OCI-LY3 (cell line): ENCODE measurements around the gene TMEM222.

Experiments used
- H2AFZ ChIP-seq: fragments of 200-600, 300-600 bp; shearing (Covaris generic); 2 replicates; pipeline ENCODE4 v1.6.0; 2014; ENCODE audit warnings: antibody characterized with exemption, low read depth, low read length
- H3K27ac ChIP-seq: fragments of 200-600, 300-600 bp; sonication (generic); 2 replicates; pipeline ENCODE4 v1.5.1; 2014; ENCODE audit warnings: mild to moderate bottlenecking, low read length, moderate library complexity, mixed read lengths
- H3K27me3 ChIP-seq: fragments of 200-600, 300-600 bp; sonication (generic); 2 replicates; pipeline ENCODE4 v1.6.1; 2014; ENCODE audit warnings: low read depth, low read length, mixed read lengths
- H3K36me3 ChIP-seq: fragments of 200-600, 300-600 bp; sonication (generic); replicated peaks from 2 replicates; pipeline ENCODE3; 2014; ENCODE audit warnings: low read depth, low read length, mixed read lengths
- H3K4me1 ChIP-seq: fragments of 300-600, 200-600 bp; sonication (generic); 2 replicates; pipeline ENCODE4 v1.6.1; 2014; ENCODE audit warnings: low read length, mixed read lengths
- H3K4me2 ChIP-seq: fragments of 200-600, 300-600 bp; sonication (generic); 2 replicates; pipeline ENCODE4 v1.6.1; 2014; ENCODE audit warnings: low read length, mixed read lengths
- H3K4me3 ChIP-seq: fragments of 300-600, 200-600 bp; sonication (generic); 2 replicates; pipeline ENCODE4 v1.5.1; 2014; ENCODE audit warnings: antibody characterized with exemption, mild to moderate bottlenecking, low read length, moderate library complexity
- H3K79me2 ChIP-seq: fragments of 300-600, 200-600 bp; shearing (Covaris generic); 2 replicates; pipeline ENCODE4 v1.6.1; 2014; ENCODE audit warnings: mild to moderate bottlenecking, low read length, mixed read lengths
- H3K9ac ChIP-seq: fragments of 300-600, 200-600 bp; shearing (Covaris generic); 2 replicates; pipeline ENCODE4 v1.6.0; 2014; ENCODE audit warnings: mild to moderate bottlenecking, low read length, moderate library complexity
- H3K9me3 ChIP-seq: fragments of 200-600, 300-600 bp; shearing (Covaris generic); 2 replicates; pipeline ENCODE4 v1.6.1; 2014; ENCODE audit warnings: low read length, mixed read lengths; ENCODE audit not compliant: insufficient read depth
- H4K20me1 ChIP-seq: fragments of 200-600, 300-600 bp; sonication (generic); 2 replicates; pipeline ENCODE4 v1.6.1; 2016; ENCODE audit warnings: low read length, mixed read lengths; ENCODE audit not compliant: insufficient read depth
- EZH2phosphoT487 ChIP-seq: fragments of 200-600 bp; shearing (Covaris generic); IDR thresholded peaks from 2 replicates; pipeline ENCODE4 v1.6.1; 2018; ENCODE audit warnings: antibody characterized with exemption, mixed run types, low read depth
- TF ChIP-seq, protein P1 (sequence below): fragments of 200-600, 300-600 bp; sonication (generic); IDR thresholded peaks from 2 replicates; pipeline ENCODE4 v1.5.1; 2014; ENCODE audit warnings: antibody characterized with exemption, low read length, low read depth

TMEM222 gene

DNA sequence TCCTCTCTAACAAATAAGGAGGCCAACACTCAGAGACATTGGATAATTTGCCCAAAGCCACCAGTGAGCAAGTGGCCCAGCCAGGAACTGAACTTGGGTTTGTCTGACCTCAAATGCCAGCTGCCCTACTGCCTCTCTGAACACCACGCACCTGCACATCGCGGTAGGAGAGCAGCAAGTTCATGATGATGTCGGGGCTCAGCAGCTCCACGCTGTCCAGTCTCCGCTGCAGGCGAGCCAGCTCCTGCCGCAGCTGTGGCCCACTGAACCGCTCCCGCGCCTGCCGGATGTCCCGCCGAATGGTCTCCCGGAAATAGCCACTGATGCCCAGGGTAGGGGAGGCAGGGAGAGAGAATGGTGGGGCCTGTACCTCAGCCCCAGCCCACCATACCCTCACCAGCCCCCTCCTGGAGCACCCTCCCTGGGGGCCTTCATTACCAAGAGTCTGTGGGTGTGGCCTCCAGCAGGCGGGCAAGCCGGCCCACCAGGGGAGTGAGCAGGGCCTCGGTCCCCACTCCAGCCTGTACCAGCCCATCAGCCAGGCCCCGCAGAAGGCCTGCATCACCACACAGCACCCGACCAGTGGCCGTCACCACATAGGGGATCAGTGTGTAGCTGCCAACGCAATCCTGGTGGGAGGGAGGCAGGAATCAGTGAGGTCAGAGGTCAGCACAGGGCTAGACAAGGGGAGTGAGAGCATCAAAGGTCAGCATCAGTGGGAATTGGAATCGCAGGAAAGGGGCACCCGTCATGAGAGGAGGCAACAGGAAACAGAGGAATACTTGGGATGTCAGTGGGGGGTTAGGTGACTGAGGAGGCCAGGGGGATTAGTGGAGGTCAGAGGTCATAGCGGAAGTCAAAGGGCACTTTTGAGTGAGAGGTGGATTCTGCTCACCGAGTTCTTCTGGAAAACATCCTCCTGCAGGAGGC lies 42.1 kb downstream of the TMEM222 start:
- Histone ChIP-seq H2AFZ (no peak overlapping the region), H3K79me2 (no peaks in the 10 kb centered on the region), H3K27me3 (peaks cover 6% of the 10 kb centered on the region; the same call in 1 of the 2 replicates), H3K9me3 (no peaks in the 10 kb centered on the region), H3K9ac (no peak overlapping the region), H3K27ac (no peak overlapping the region), H3K36me3 (no peaks in the 10 kb centered on the region), H3K4me3 (no peak overlapping the region), H3K4me1 (peaks cover 18% of the 10 kb centered on the region), H3K4me2 (no peak overlapping the region), H4K20me1 (no peaks in the 10 kb centered on the region)
- TF ChIP-seq, protein P1, sequence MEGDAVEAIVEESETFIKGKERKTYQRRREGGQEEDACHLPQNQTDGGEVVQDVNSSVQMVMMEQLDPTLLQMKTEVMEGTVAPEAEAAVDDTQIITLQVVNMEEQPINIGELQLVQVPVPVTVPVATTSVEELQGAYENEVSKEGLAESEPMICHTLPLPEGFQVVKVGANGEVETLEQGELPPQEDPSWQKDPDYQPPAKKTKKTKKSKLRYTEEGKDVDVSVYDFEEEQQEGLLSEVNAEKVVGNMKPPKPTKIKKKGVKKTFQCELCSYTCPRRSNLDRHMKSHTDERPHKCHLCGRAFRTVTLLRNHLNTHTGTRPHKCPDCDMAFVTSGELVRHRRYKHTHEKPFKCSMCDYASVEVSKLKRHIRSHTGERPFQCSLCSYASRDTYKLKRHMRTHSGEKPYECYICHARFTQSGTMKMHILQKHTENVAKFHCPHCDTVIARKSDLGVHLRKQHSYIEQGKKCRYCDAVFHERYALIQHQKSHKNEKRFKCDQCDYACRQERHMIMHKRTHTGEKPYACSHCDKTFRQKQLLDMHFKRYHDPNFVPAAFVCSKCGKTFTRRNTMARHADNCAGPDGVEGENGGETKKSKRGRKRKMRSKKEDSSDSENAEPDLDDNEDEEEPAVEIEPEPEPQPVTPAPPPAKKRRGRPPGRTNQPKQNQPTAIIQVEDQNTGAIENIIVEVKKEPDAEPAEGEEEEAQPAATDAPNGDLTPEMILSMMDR, result no peak
- TF ChIP-seq EZH2phosphoT487, result no peak

DNA sequence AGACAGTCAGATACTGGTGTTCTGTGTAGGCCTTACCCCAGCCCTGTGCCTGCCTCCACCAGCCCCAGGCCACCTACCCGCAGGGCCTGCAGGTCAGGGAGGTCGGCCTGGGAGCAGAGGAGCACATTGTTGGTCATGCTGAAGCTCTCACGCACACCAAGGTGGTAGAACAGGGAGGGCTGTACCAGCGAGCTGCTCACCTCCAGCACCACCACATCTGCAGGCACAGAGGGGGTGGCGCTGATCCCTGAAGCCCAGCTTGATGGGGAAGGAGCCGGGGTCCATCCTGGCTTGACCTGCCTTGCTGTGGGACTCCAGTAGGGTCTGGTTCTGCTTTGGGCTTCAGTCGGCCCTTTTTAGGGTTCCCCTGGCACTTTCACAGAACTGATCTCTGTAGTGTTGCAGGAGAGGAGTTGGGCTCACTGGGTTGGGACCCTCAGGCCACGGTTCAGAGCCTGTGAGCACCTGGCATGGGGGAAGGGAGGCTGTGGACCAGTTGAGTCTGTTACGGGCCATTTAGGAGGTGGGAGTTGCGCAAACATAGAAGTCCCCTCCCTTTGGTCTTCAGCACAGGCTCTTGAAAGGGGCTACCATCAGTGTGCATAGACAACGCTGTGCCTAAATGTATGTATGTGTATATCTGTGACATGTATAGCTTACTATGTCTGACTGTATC lies 42.9 kb downstream of the TMEM222 start:
- TF ChIP-seq EZH2phosphoT487, result no peak
- TF ChIP-seq, protein P1, result no peak
- Histone ChIP-seq H3K27ac (no peak overlapping the region), H3K4me1 (peaks cover 23% of the 10 kb centered on the region), H3K36me3 (no peaks in the 10 kb centered on the region), H3K4me2 (peak overlapping the region; percentile 96), H3K9ac (peak overlapping the region; percentile 28; the same call in 1 of the 2 replicates), H2AFZ (peak overlapping the region; percentile 56; the same call in 1 of the 2 replicates), H3K27me3 (peaks cover 2% of the 10 kb centered on the region; the same call in 1 of the 2 replicates), H4K20me1 (no peaks in the 10 kb centered on the region), H3K79me2 (no peaks in the 10 kb centered on the region), H3K9me3 (no peaks in the 10 kb centered on the region), H3K4me3 (peak overlapping the region; percentile 96)

DNA sequence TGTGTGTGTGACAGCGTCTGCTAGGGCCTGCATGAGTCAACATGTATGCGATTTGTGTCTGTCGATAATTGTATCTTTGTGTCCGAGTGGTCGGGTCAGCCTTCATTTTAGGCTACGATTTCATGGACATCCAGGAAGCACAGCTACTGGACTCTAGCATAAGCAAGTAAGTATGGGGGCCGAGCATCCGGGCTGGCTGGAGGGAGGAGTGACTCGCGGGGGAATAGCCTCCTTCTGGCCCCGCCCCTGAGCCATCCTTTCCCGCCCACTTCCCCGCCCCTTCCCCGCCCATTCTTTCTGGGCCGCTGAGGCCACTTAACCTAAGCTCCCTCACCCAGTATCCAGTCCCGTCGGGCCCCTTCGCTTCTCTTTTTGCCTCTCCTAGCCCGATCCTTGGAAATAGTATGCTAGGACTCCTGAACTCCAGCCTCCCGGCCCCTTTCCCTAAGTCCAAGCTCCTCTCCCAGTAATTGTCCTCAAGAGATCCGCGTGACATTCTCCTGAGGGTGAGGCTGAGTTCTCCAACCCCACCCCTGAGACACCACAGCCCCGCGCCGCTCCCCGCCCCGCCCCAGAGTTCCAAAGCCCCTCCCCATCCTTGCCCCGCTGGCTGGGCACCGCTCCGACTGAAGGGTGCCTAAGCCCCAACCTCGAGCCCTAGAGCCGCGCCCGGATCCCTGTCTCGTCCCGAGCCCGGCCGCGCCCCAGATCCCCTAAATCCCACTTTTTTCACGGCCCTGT lies 43.6 kb downstream of the TMEM222 start:
- TF ChIP-seq EZH2phosphoT487, result no peak
- TF ChIP-seq, protein P1, result no peak
- H3K4me2 ChIP-seq, result peak overlapping the region; percentile 96
- H4K20me1 ChIP-seq, result no peaks in the 10 kb centered on the region
- H3K9ac ChIP-seq, result peak overlapping the region; percentile 73
- H3K79me2 ChIP-seq, result no peaks in the 10 kb centered on the region
- no peaks in the 10 kb centered on the region for H3K27me3 ChIP-seq
- H3K9me3 ChIP-seq, result no peaks in the 10 kb centered on the region
- H3K27ac ChIP-seq, result peak overlapping the region; percentile 12; the same call in 1 of the 2 replicates
- peak overlapping the region; percentile 56; the same call in 1 of the 2 replicates for H2AFZ ChIP-seq
- no peaks in the 10 kb centered on the region for H3K36me3 ChIP-seq
- peaks cover 24% of the 10 kb centered on the region for H3K4me1 ChIP-seq
- H3K4me3 ChIP-seq, result peak overlapping the region; percentile 96
